AG08396 (cell line): Measurements from ENCODE around the gene CTBP2.

Experiments used
- DNase-seq: peaks from one replicate; pipeline ENCODE4 v3.0.0; 2012; ENCODE audit warnings: low spot score, mixed read lengths

CTBP2 gene

GRCh38 chr10:125159932-125160855 lies at the start of gene CTBP2:
TSS of gene CTBP2 (minus strand) at chr10:125160563.
- DNase-seq, result peak; percentile 78

DNA sequence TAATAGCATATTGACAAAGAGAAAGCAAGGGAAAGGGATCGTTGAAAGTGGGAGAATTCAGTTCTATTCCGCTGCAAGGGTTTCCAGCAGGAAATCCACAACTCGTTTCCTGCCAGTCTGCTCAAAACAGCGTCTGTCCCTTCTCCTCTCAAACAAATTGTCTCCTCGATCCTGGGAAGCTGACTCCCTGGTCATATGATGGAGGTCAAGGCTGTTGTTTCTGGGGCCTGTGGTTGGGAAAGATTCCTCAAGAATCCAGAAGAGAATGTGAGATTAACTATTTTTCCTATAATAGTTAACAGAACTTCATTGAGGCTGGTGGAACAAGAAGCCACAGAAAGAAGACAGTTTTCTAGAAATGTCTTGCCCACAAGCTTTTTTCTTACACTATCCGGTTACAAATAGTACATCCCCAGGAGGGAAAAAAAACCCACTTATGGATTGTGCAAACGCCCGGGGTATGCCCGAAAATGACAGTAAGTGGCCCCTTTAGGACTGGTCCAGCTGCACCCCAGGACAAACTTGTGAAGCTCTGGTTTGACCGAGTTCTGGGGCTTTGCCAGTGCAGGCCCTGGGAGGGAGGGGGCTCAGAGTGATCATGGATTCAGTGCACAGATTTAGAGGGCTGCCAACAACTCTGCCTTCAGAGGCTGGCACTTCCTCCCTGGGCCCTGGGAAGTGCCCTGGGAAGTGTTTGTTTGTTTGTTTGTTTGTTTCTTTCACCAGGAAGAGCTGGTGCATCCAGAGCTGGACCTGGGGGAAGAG lies 49.4 kb upstream of the CTBP2 start:
- peak; percentile 31 for DNase-seq

DNA sequence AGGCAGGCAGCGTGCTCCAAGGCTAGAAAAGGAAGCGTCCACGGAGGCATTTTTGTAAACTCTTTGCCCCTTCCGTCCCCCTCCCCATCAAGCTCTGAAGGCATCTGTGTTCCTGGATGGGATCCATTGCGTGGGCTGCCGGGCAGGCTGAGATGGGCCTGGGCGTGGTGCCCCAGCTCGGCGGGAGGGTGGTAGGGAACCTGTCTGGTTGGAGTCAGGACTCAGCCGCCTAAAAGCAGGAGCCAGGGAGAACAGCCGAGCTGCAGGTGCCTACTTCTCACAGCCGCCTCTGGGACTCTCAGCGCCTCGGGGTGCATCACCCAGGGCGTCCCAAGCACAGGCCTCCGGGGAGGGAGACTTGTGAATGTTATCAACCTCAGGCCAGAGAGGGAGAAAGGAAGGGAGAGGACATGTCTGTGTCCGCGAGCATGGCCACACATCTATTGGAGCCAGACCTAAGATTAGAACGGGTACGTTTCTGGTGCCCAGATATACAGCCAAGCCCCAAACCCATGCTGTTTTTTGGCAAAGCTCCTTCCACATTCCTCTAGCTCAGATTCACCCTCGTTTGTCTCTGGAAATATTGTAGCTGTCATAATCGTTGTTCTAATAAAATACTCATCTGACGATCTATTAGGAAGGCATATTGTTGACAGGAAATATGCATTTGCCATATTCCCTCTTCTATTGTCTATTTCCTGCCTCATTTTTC lies 48.6 kb upstream of the CTBP2 start:
- no peak for DNase-seq

DNA sequence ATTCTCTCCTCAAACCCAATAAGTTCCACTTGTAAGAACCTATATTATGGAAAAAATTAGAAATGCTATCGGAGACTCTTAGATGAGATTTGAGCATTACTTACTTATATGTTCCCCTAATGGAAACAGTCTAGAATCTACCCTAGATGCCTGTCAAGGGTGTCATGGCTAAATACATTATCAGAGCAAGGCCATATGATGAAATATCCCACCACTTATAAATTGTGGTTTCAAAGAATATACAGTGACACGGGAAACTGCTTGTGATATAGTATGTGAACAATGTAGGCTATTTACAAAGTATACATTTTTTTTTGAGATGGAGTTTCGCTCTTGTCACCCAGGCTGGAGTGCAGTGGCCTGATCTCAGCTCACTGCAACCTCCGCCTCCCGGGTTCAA lies 46.3 kb upstream of the CTBP2 start:
- DNase-seq, result no peak

- DNase-seq, result no peak
Measured at GRCh38 chr10:125205431-125205830, 45.1 kb upstream of the CTBP2 start.

- DNase-seq, result no peak
Measured at GRCh38 chr10:125204400-125204799, 44.0 kb upstream of the CTBP2 start.

- no peak for DNase-seq
Measured at GRCh38 chr10:125203186-125203800, 42.9 kb upstream of the CTBP2 start.

GRCh38 chr10:125201791-125202622 lies 41.6 kb upstream of the CTBP2 start:
- DNase-seq, result no peak

- DNase-seq, result no peak
Measured at GRCh38 chr10:125201108-125201524, 40.8 kb upstream of the CTBP2 start.

GRCh38 chr10:125200396-125200795 lies 40.0 kb upstream of the CTBP2 start:
- DNase-seq, result no peak

GRCh38 chr10:125199270-125199669 lies 38.9 kb upstream of the CTBP2 start:
- DNase-seq, result no peak

DNA sequence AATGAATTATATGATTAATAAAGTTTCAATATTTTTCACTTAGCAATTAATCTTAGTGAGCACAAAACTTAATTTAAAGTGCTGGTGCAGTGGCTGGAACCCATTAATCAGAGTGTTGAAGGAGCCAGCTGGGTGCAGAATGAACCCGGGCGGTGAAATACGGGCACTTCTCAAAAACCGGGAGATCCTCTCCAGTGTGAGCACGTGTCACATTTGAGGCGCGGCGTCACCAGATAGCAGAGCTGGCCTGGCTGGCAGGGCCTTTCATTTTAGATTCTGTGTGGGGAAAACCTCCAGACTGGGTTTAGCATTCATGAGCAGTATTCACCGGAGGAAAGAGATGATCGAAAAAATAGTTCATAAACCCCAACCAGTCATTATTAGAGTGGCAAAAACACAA lies 34.5 kb upstream of the CTBP2 start:
- no peak for DNase-seq

- no peak for DNase-seq
Measured at GRCh38 chr10:125193306-125193877, 33.0 kb upstream of the CTBP2 start.

DNA sequence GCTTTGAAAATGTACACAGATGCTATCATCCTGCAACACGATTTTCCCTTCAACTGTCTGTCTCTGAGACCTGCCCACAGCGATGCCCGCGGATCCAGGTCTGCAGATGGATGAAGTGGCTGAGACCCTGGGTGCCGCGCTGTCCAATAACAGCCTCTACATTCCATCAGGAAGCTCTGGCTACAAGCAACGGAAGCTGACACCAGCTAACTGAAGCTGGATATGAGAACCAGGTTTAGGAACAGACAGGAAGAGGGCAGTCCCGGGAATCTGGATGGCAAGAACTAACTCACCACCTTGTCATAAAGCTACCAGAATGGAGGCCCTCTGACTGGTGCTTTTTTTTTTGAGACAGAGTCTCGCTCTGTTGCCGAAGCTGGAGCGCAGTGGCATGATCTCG lies 32.3 kb upstream of the CTBP2 start:
- DNase-seq, result no peak

DNA sequence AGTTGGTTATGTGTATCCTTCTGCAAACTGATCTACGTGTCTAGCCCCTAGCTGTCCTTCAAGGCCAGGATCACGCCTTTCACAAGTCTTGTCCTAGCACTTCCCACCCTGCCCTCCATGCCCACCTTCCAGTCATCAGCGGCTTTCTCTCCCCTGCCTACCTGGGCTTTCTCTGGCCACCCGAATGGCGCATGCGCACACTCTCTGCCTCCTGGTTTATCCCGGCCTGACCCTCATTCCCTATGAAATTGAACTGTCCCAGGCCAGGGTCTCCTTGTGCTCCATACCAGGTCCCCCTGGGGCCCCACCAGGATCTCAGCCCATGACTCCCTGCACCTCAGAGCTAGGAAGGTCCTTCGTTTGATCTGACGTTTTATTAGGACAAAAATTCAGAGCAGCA lies 31.6 kb upstream of the CTBP2 start:
- DNase-seq, result no peak

DNA sequence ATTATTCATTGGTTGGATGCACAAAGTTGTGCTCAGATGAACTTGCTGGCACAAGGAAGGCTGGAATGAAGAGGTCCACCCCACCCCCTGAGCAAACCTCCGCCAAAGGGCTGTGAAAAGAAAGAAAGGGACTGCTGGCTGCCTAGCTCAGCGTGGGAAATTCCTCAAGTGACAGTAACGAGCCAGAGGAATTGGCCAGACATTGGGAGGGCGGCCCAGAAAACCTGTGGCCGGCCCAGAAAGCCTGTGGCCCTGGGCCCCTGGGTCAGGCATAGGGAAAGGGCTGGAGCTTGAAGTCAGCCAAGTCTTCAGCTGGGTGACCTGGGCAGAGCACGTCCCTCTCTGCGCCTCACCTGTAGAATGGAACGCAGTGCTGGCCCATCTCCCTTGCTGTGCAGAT lies 30.6 kb upstream of the CTBP2 start:
- no peak for DNase-seq

- no peak for DNase-seq
Measured at GRCh38 chr10:125190414-125190813, 30.1 kb upstream of the CTBP2 start.

GRCh38 chr10:125189162-125189561 lies 28.8 kb upstream of the CTBP2 start:
- DNase-seq, result no peak

DNA sequence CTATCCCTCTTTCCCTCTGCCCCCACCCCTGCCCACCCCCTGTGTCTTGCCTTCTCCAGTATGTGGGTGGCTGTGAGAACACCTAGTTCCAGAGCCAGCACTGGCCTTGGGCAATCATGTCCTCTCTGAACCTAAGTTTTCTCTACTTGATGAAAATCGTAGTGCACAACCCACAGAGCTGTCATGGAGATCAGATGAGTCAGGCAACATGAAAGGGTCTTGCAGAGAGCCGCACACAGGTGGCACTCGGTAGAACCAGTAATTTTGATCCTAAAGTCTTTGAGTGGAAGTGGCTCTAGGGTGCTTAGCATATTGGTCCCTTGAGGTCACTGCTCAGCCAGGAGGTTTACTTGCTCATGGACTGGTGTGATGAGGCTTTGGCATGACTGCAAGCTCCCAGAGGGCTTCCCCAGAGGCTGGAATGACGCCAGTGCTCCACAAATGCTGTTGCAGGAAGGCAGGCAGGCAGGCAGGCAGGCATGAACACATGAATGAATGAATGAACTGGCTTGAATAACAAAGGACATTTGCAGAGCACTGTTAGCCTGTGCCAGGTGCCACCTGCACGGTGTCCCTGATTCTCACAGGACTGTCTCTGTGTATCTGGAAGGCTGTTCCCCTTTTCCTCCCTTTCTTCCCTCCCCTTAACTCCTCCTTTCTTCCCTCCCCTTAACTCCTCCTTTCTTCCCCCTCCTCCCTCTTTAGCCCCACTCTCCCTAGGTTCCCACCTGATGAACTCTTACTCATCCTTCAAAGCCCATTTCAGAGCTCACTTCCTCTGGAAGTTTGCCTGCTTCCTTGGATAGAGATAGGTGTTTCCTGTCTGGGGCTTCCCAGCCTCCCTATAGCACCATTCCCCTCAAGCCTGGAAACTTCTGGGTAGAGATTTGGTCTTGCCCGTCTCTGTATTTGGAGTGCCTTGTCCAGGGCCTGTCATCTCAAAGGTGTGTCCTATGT lies 27.2 kb upstream of the CTBP2 start:
- DNase-seq, result no peak
